HG02981 (cell line): ENCODE results near the gene TANC2.

Experiments used
- ATAC-seq: cut with Tn5 transposase; IDR thresholded peaks from one replicate; pipeline ENCODE4 v1.9.1; 2021; ENCODE audit warnings: mild to moderate bottlenecking, moderate library complexity; ENCODE audit not compliant: unreplicated experiment

The TANC2 gene

GRCh38 chr17:62965686-62966425, at the start of gene TANC2:
Gene TANC2 (plus strand): TSS chr17:62966235. CDS start chr17:63009560, 43,325 bp downstream.
- peak; percentile 50 for ATAC-seq

GRCh38 chr17:62916684-62917571, 49.1 kb upstream of the TANC2 start:
- no peak for ATAC-seq

DNA sequence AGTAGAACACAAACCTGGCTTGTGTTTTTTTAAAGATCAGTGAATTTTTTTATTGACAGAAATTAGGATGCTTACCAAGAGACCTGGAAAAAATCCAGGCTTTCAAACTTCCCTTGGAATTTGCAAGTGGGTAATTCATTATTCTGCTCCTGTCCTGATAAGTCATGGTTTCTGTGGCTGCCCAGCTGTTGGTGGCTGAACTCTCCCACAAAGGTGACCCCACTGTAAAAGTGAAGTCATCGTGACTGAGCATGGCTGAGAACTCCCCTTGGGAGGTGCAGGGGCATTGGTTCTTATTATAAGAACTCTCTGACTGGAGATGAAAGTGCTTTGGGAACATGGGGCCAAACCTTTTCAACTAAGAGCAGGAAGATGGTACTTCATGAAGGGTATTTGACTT, 46.6 kb upstream of the TANC2 start:
- no peak for ATAC-seq

DNA sequence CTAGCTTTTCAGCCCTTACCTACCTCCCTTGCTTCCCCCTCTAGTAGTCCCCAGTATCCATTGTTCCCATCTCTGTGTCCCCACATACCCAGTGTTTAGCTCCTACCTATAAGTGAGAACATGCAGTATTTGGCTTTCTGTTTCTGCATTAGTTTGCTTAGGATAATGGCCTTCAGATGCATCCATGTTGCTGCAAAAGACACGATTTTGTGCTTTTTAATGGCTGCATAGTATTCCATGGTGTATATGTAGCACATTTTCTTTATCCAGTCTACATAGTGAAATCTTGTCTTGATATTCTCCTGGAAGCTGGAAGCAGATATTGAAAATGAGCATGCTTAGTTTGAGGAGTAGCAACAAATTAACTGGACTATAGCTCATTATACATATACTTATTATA, 45.7 kb upstream of the TANC2 start:
- no peak for ATAC-seq

DNA sequence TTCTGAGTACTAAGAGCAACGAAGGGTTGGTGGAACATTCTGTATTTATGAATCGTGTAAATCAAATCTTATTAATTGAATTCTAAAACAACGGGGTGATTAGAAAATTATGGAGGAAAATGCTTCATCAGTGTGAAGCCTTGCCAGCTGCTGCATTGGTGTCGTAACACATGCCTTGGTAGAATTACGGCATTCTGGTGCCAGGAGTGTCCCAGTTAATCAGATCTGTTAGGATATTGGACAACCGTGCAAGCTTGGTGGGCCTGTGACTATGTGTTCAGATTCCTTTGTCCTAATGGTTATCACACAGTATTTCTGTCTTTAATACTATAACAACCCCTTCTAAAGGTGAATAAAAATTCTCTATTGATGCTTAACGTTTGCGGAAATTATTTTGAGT, 44.2 kb upstream of the TANC2 start:
- ATAC-seq = no peak

DNA sequence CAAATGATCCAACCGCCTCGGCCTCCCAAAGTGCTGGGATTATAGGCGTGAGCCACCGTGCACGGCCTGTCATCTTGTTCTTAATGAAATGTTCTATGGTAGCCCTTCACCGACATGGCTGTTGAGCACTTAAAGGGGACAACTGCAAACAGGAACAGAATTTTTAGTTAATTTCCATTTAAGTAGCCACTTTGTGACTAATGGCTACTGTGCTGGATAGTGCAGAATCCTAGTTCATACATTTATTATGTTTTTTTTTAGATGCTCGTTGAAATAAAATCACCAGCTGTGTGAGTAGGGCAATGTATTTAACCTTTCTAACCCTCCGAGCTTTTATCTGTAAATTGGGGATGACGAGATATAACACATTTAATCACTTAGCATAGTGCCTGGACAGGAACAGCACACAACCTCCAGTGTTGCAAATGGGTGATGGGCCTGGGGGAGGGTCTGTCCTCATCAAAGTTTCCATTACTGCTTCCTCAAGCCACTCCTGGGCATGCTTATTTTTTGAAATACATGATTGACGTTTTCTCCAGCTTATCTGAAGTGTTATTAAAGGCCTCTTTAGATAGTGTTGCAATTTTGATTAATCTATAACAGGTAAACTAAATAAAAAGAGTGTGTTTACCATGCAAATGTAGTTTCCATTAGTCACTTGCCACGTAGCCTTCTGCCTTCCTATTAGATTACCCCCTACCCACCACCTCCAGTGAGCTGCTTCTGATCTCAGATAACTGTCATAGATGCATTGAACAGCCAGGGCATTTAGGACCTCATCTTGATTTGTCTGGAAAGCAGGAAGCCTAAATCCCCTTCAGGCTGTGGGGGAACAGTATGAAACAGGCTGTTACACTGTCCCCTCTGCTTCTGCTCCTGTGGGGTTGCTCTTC, 42.5 kb upstream of the TANC2 start:
- ATAC-seq = no peak

DNA sequence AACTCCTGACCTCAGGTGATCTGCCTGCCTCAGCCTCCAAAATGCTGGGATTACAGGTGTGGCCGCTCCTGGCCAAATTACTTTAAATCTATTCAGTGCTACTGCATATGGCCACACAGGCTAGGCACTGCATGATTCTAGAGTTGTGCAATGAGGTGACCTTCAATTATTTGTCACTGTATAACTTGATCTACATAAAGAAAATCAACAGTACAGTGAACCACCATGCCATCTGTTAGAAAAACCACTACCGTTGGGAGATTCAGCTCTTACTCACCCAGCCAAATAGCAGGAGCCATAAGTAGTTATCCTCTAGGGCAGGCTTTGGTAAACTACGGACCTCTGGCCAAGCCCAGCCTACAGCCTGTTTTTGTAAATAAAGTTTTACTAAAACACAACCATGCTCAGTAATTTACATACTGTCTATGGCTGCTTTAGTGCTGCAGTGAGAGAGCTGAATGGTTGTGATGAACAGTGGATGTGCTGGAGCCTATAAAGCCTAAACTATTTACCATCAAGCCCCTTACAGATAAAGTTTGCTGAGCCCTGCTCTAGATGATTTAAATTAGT, 40.7 kb upstream of the TANC2 start:
- ATAC-seq = no peak

- no peak for ATAC-seq
These were observed 39.0 kb upstream of the TANC2 start for GRCh38 chr17:62927083-62927482.

- ATAC-seq = no peak
These were observed 36.7 kb upstream of the TANC2 start for GRCh38 chr17:62929320-62929719.

GRCh38 chr17:62931101-62931500, 34.9 kb upstream of the TANC2 start:
- ATAC-seq = no peak

DNA sequence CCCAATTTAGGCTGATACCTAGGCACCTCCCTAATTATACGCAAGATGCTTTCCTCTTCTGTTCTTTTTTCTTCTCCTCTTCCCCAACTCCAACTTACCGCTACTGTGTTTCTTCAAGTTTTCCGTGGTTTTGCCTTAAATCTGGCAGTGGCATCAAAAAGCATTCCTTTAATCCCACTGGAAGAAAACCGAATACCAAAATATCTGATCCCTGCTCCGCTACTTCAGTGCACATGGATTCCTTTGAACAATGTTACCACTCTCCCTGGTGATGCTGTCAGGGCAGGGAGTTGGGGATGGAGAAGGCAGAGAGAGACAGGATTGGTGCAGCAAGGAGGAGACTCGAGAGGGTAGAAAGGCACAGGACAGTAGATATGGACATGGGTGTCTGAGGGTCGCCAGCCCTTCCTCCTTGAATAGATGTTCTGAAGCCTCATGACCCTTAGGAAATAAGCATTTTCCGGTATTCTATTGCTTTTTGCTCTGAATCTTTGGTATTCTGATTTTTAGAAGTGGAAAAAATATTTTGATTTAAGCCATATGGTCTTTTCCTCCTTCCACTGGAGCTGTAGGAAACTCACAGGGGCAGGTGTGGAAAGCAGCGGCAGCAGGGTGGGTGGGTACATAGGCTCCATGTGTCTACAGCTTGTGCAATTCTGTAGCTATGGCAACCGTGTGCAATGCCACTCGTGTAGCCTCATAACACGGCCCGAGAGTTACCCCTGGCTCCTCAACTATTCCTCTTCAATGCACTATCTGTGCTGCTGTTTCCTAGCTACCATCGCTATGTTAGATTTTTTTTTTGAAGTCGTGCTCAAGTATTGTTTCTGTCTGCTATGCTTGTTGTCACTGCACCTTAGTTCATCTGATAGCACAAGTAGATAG, 32.3 kb upstream of the TANC2 start:
- ATAC-seq = no peak

DNA sequence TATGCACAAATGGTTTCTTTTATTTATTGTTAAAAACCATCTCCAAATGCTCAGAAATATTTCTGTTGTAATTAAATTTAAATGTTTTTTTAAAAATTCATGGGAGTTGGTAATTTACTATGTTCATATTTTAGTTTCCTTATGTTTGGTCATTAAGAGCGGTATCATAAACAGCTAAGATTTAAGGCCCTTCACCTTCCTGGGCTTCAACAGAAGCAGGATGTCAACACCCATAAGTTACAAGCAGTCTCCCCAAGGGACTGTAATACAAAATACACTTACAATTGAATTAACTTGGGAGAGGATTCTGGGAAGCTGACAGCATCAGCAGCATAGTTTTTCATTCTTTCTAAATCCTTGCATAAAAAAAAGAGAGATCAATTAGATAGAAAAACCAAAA, 30.9 kb upstream of the TANC2 start:
- ATAC-seq = no peak

GRCh38 chr17:62935523-62935922, 30.5 kb upstream of the TANC2 start:
- ATAC-seq = no peak

- no peak for ATAC-seq
These were observed 28.4 kb upstream of the TANC2 start for GRCh38 chr17:62937606-62938005.

GRCh38 chr17:62941358-62941991, 24.6 kb upstream of the TANC2 start:
- ATAC-seq = no peak

GRCh38 chr17:62948370-62948769, 17.7 kb upstream of the TANC2 start:
- no peak for ATAC-seq

GRCh38 chr17:62949036-62949435, 17.0 kb upstream of the TANC2 start:
- ATAC-seq = no peak

GRCh38 chr17:62950067-62950466, 16.0 kb upstream of the TANC2 start:
- ATAC-seq = no peak

GRCh38 chr17:62955841-62956352, 10.1 kb upstream of the TANC2 start:
- no peak for ATAC-seq
